NCI-H748 treated with DMSO at 0.1 percent for 48 hours (cell line): ENCODE results near the gene SORCS1.

Experiments used
- DNase-seq: peaks from one replicate; lab custom pipeline; 2025; lab: John Stamatoyannopoulos, UW

SORCS1 gene

DNA sequence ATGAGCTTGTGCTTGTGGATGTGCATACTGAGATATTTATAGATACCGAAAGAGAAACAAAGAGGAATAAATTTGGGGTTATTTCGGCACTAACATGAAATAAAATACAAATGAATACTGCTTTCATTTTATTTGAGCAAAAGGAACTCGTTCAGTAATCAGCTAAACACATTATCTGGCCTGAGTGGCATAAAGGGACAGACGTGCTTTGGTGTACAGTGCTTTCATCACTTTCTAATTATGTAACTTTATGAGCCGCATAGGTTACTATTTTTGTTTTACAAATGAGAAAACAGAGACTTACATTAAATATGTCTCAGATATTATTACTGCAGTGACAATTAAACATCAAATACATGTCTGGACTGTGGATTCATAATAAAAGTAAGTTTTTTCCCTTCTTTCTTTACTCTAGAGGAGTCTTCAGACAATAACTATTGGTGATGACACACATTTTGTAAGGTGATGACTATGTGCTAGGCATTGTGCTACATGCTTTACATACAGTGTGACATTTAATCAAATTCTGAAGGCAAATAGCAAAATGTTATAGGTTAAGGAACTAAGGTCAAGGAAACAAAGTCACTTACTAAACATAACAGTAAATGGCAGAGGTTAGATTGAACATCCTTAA lies 503.3 kb downstream of the SORCS1 start:
- DNase-seq, result no peak

DNA sequence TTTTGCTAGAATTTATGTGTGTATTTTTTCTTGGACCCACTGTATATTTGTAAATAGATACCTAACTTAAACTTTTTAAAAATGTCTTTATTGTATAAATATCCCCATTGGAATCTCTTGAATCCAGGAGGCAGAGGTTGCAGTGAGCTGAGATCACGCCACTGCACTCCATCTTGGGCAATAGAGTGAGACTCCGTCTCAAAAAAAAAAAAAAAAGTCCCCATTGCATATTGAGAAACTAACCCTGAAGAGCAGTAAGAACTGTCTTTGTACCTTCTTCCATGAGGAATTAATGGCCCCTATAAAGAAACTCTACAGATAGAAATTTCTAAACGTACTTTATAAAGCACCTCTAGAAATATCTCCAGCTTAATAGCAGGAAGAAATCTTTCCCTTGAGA lies 504.0 kb downstream of the SORCS1 start:
- no peak for DNase-seq

DNA sequence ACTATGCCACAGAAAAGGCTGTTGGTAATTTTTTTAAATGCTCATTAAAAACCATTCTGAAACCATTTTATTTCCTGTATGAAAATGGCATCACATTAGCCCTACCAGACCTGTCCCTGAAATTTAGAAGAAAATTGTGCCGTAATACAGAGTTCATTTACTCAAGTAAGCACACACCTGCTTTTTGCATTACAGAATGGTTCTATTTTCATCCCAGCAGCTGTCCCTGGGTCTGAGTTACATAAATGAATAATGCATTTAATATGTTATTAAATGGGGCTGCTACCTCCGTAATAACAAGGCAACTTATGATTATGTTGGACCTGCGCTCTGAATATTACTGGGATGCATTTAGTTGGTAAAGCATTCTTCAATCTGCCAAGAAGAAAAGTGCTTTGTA lies 508.9 kb downstream of the SORCS1 start:
- no peak for DNase-seq

DNA sequence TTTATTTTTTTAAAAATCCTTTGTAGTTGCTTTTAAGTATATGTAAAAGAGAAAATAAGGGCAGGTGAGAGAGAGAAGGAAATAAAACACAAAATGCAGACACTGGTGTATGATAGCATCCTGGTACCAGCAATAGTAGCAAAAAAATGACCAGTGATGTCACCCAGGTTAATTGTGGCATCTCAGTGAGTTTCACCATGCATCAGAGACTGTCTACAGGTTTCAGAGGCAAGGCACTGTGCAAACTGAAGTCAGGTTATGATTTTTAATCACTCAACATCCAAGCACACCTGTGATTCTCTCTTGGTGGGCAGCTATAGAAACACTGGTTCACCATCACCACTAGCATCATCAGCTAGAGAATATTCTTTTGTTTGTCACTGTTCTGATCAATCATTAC lies 509.3 kb downstream of the SORCS1 start:
- no peak for DNase-seq

DNA sequence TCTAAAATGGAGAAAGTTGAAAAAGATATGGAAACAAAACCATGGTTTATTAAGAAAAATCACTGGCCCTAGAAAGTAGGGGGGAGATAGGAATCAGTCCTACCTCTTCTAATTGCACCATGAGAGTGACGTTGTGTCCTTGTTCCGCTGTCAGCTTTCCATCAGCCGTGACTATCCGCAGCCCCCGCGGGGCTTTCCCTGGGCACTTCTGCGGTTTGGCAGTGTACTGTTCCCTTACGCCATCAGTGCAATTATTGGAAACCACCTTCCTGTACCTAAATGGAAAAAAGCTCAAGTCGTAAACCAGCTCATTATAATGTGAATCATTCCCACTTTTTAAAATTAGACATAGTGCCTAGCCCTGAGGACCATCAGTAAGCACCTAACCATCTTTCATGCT lies 512.2 kb downstream of the SORCS1 start:
- DNase-seq, result peak; percentile 16

DNA sequence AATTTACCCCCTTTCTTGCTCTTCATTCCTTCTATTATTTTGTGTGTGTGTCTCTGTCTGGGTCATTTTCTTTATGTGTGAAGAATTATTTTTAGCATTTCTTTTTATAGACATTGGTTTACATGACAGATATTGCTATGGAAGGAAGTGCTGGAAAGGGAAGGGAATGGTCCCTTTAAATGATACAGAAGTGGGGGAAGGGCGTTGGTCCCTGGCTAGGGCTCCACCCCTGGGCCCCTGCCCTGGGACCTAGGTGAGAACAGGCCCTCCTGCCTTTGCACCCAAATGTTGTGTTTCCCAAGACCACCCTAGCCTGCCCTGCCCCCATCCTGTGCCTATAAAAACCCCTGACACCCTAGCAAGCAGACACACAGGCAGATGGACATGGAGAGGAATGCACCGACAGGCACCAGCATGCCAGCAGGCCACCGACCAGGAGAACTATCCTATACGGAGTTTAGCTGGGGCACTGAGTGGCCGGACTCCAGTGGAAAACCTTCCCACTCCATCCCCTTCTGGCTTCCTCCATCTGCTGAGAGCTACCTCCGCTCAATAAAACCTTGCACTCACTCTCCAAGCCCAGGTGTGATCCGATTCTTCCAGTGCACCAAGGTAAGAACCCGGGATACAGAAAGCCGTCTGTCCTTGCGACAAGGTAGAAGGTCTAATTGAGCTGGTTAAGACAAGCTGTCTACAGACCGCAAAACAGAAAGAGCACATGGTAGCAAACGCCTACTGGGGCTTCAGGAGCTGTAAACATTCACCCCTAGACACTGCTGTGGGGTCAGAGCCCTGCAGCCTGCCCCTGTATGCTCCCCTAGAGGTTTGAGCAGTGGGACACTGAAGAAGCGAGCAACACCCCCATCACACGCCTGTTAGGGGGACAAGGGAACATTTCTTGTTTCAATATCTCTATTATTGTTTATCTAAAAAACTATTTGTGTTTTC lies 515.7 kb downstream of the SORCS1 start:
- DNase-seq, result no peak

DNA sequence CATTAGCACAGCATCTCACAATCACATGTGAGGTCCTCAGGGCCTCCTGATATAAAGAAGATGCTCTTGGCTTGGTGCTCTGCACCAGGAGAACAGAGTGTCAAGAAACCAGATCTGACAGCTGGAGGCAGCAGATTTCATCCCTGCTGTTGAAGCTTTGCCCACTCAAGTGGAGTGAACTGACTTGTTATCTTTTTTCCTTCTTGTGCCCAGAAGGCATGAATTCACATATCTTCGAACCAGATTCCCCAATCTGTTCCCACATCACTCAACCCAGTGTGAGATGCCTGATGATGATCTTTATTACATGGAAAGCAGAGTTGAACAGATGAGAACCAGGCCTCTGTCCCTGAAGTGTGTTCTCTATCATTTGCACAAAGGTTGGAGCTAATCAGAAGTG lies 521.0 kb downstream of the SORCS1 start:
- no peak for DNase-seq

DNA sequence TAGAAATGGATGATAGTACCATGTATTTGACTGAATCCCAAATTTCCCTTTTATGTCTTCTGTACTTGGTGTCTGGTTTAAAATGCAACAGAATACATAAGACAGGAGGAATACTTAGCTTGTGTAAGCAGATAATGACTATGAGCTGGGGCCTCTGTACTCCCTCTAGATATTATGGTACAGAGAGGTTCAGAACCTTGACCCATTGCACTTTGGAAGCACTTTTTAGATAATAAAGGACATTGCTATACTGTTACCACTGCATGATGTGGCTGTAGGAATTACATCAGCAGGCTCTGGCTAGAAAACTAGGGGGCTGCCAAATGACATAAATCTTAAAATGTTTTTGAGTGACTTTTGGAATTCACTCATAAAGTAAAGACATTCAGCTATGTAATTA lies 526.6 kb downstream of the SORCS1 start:
- DNase-seq, result no peak

DNA sequence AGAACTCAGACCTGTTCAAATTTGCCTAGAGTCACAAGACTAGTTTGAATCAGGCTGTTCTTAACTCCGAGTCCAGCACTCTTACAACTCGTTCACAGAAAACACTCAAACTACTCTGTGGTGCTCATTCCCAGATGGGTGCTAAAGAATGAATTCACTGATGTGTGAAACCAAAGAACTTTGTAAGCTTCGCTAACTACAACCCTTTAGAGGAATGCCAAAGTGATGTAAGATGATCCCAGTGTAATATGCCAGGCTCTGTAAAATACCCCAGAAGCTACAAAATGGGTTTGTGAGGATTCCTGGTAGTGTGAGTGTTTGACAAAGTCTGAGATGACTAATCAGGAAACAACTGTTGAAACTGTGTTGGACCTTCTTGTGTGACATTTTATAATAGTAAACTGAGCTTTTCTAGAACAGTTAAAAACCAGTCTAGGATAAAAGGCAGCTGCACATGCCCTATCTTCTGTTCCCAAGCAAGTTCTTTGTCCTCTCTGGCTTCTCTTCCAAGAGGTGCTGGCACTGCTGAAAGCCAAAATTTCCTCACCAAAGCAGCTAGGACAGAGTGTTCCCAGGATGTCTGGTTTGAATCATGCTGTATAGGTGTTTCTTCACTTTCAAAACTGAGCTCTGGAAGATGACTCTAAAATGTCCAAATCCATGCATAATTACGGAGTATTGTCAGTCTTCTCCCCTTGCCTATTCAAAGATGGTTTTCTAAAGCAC lies 527.6 kb downstream of the SORCS1 start:
- no peak for DNase-seq

DNA sequence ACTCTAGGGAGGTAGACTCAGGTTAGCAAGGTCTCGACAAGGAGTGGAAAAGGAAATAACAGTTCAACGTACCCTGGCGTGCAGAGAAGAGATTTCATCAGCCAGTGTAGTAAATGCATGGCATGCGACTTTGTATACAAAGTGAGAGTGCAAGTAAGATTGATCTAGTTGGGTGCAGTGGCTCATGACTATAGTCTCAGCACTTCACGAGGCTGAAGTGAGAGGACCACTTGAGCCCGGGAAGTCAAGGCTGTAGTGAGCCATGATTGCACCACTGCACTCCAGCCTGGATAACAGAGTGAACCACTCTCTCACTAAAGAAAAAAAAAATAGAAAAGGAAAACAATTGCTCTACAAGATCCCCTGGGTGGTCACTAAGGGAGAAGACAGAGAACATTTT lies 528.6 kb downstream of the SORCS1 start:
- DNase-seq, result no peak

DNA sequence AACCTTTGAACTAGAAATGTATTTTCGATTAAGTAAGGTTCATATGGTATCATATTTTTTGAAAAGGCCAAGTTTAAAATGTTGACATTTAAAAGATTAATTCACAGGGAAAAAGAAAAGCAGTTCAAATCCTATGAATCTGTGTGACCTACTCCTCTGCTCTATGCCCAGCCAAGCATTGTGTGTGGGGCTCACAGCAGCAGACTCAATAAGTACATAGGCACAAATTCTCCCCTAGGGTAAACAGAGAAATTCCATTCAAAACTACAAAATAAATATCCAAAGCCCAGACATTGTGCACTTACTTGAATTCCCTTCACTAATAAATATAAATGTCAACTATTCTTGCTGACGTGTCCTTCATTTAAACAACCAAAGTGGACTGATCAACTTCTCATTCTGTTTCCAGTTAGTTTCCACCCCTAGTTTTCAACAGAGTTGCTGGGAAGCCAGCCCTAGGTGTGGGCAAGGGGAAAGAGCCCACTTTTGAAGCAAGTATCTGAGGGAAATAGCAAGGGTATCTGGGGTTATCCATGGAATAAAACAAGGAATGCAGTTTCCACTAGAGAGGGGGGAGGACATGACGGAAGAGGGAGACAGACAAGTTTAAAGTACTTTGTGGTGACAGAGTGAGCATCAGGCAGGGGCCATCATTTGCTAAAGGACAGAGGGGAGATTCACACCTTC lies 533.3 kb downstream of the SORCS1 start:
- DNase-seq, result no peak

DNA sequence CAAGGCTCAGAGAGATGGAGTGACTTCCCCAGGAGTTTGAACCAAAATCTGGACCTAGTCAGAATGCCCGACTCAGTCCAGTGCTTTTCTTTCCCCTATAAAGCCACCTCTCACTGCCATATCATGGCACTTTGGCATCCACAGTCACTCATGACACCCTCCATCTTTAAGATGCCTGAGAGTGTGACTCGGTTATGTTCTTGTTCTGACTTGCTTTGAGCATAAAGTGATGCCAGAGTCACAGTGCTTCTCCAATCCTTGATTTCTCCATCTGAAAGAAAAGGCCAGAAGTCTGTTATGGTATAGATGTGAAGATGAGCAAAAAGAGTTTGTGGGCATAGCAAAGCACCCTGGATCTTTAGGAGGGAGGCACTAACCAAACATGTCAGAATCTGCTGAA lies 538.1 kb downstream of the SORCS1 start:
- DNase-seq, result no peak

DNA sequence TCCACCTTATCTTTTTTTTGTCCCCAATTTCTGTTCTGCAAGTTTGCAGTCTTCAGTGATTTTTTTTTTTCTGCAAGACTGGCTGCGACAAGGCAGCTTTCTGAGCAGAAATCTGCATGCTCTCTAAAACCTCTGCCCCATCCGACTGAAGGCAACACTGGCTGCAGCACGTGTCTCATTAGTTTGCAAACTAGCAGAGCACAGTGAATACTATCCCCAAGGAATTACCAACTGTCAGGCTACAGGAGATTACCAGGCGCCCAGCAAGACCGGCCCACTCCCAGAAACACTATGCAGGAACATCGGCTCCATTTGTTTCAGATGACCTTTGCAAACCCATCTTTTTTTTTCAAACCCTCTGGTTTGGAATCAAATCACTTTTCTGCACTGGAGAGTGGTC lies 538.8 kb downstream of the SORCS1 start:
- DNase-seq, result no peak

DNA sequence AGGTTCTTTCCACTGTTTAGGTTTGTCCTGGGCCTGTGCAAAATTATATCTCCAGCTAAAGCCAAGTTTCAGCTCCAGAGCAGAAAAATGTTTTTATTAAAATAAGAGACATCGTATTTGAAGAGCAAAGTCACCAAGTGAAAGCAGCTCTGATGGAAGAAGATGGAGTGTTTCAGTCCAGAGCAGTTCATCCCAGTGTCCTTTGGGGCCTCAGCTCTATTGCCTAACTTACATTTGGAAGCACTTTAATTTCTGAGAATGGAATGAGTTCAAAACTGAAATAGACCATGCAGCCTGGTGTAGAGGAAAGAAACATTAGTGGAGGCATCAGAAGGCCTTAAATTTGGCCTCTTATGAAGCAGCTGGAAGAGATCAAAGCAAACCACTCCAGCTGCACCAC lies 545.2 kb downstream of the SORCS1 start:
- DNase-seq, result no peak

DNA sequence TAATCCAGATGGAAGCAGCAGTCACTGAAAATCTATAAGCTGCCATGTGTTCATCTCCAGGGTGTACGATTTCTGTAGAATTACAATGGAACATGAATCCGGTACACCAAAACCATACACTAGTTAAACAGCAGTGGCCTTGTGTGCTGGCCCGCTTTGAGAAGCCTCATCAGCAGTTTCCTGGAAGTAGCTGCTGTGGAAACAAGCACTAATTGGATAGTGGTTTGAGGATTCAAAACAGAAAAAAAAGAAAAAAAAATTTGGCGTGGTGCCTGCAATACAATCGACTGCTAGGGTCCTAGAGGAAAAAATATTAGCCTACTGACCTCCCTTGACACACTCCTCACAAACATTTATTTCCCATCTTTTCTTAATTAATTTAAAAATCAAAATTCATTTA lies 545.9 kb downstream of the SORCS1 start:
- DNase-seq, result no peak

DNA sequence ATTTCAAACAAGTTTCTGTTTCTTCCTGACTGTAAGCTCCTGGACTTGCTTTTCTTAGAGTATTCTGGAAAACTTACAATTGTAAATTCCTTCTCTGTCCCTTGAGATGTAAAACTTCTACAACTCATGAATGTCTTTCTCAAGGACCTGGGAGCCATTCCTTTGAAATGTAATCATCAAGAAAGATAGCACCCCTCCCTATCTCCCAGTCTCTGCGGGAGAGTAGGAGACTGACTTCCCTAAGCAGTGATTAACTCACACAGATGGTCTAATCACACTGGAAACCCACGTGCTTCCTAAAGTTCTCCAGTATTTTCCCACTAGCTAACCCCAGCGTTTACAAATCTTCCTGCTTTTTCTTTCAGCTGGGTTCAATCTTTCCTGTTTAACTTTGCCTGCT lies 549.4 kb downstream of the SORCS1 start:
- DNase-seq, result no peak

DNA sequence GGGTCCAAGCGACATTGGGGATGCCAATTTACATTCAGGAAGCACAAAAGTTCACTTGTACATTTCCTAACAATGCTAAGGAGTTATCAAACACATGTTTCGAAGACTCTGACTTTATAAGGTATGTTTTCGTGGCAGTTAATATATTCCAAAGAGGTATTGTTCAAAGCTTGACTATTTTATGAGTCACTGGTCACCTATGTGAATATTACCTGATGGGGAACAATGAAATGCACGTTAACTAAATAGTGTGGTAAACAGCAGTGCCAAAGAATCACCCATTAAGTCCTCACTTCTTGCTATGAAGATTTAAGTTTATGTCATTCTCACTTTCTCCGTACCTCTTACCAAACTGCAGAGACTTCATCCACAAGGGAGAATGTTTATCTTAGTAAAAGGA lies 550.2 kb downstream of the SORCS1 start:
- DNase-seq, result no peak

DNA sequence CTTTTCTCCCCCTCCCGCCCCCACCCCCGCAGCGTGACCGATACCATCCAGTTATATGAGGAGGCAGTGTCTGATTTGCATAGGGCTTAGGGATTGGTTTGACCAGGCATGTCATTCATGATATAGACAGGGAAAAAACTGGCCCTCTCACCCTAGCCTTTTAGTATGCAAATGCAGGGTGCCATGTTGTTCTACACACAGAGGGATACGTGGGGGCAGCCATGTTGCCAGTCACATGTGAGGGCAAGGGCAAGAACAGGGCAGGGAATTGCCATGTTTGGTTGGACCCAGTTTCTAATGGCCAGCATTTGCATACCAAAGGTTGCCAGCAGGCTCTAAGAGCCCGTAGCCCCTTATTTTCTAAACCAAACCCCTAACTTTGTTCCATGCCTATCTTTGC lies 552.1 kb downstream of the SORCS1 start:
- no peak for DNase-seq

DNA sequence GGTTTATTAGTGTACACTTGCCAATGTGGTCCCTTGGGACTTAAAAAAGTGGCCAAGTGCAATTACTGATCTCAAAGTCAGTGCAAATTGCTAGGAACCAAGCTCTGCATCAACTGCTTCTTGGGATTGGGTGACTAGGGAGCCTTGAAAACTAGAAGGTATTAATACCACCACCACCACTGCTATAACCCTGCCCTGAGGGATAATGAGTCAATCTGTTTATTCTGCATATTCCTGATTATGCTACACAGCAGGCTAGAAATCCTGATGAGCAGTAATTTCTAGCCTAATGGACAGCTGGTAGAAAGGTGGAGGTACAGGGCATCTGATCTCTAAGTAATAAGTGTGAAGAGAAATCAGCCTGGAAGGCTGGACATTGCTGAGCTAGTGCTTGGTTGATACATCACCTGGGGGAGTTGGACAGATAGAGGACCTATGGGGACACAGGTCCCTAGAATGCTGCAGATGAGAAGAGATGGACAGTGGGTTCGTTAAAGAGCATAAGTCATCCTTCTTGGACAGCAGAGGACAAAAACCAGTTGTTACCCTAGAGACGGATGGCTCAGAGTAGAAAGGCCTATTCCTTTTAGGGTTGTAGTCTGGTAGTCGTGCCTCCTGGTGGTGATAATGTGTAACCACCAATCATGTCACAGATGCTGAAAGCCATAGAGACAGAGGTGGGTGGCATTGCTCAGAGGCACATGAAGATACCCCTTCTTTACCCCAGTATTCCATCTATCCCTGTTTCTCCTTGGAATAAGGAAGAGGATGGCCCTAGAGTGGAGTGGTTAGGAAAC lies 554.8 kb downstream of the SORCS1 start:
- no peak for DNase-seq

DNA sequence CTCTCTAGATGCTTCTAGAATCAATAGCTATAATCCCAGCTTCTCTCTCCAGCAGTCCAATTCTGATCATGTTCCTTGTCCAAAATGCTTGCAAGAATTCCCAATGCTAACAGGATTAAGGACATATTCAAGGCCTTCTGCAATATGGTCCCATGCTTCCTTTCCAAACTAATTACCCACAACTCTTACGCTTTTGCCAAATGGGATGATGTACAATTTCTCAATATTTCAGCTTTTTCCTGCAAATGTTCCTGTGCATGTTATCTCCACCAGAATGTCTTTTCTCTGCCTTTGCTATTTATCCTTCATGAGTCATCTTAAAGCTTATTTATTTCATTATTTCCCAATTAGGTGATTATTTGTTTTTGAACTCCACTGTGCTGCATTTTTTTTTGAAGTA lies 556.4 kb downstream of the SORCS1 start:
- DNase-seq, result no peak

DNA sequence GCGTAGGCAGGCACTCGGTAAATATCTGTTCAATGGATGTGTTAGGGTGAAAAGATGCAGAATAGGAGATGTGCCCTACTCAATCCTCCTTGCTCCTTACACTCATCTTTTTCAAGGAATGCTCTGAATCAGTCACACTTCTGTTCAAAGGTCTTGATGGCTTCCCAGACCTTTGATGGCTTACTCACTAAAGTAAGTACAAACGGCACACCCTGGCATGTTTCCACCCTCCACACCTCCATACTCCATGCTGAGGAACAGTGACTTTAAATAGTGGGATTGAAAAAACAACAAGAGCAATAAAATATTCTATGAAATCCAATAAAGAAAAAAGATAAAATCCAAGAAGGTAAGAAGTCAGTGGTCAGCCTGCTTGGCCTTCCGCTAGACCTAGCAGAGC lies 569.2 kb downstream of the SORCS1 start:
- DNase-seq, result no peak

DNA sequence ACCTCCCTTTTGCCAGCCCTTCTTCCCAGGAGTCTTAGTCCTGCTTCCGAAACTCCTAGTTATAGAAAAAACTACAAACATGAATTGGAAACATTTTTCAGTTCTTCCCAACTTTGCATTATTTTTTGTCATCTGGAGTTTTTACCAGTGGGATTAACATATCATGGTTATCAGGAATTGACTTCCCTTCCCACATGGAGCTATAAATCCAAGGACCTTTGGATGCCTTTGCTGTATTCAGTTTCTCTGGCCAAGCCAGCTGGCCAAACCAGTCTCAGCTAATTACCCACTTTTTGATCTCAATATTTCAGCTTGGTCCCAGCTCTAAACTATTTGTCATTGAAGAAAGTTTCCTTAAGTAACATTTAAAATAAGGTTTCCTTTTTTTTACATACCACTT lies 570.6 kb downstream of the SORCS1 start:
- no peak for DNase-seq
